BJ (cell line): ENCODE measurements around the gene SMARCC1. TPM values are rescaled to one million over a fixed set of nuclear protein-coding genes. Genes with fewer than 3 reads are reported as not detected.
"Not testable (repeated sequence)": the region's sequence is repeated elsewhere in the genome, so short reads cannot be mapped to it uniquely, and the experiment has no call there.

Experiments
- CTCF ChIA-PET: fragments of 350-600 bp; formaldehyde crosslinking; extraction: SDS; loops from one replicate; lab custom pipeline; 2021; ENCODE audit warnings: antibody characterized with exemption, inconsistent platforms; lab: Yijun Ruan, JAX
- POLR2A ChIA-PET: fragments of 300-600 bp; sonication (Branson Sonifier 250); formaldehyde crosslinking; extraction: SDS; loops from one replicate; lab custom pipeline; 2021; ENCODE audit warnings: antibody characterized with exemption; lab: Charles Lee
- DNase-seq: peaks from one replicate; pipeline ENCODE4 v3.0.0-alpha.2; 2011; ENCODE audit warnings: low read depth
- H3K27me3 ChIP-seq: 2 replicates; pipeline ENCODE4 v1.6.0; 2011; ENCODE audit warnings: low read length; ENCODE audit not compliant: control insufficient read depth, insufficient read depth
- H3K36me3 ChIP-seq: 2 replicates; pipeline ENCODE4 v1.5.1; 2011; ENCODE audit warnings: low read length; ENCODE audit not compliant: control insufficient read depth, insufficient read depth
- H3K4me3 ChIP-seq: 2 replicates; pipeline ENCODE4 v1.5.1; 2011; ENCODE audit warnings: low read depth, mild to moderate bottlenecking, control low read depth, low read length
- CTCF ChIP-seq: IDR thresholded peaks from 2 replicates; pipeline ENCODE4 v1.5.1; 2011; ENCODE audit warnings: low read depth, mild to moderate bottlenecking, control low read depth, inconsistent platforms, low read length, moderate library complexity; ENCODE audit not compliant: insufficient read depth
- polyA minus RNA-seq: library from RNA; depleted of rRNA, polyadenylated mRNA; stranded (reverse); fragments of >200 nt; gene quantifications from 2 replicates; pipeline ENCODE4 v1.2.3, GENCODE V29; 2011; rRNA and poly(A)+ RNA removed
- polyA plus RNA-seq: library from polyadenylated mRNA; depleted of rRNA; stranded (reverse); fragments of >200 nt; gene quantifications from 2 replicates; pipeline ENCODE4 v1.2.3, GENCODE V29; 2011; rRNA removed

Gene SMARCC1
- 14.8 and 25.8 TPM in 2 replicates for polyA plus RNA-seq
- polyA minus RNA-seq: 53.1 and 61.0 TPM in 2 replicates

- DNase-seq: peak; percentile 82
- POLR2A ChIA-PET: interaction anchor here (0.6 kb wide), 1 partner anchor 52 kb away, joined by 3 read pairs; no protein-coding TSS in a partner anchor
- TF ChIP-seq CTCF: 0 out of 2 replicates have a peak, but pooled peaks have one; percentile 3
- H3K4me3 ChIP-seq: peak within 1 kb of the TSS; percentile 83
- CTCF ChIA-PET: interaction anchor here (2.9 kb wide), 1 partner anchor 260 kb away, joined by 10 read pairs; no protein-coding TSS in a partner anchor
- H3K36me3 ChIP-seq: no peaks in the 10 kb centered on the region
- H3K27me3 ChIP-seq: no peaks in the 10 kb centered on the region
Observed at GRCh38 chr3:47781685-47782445, at the start of gene SMARCC1. Gene SMARCC1, minus strand, starts transcription at chr3:47781893. Its CDS starts 96 bp downstream, at chr3:47781797.

- H3K27me3 ChIP-seq, H3K4me3 ChIP-seq, DNase-seq, POLR2A ChIA-PET: not testable (repeated sequence)
- peaks cover 18% of the 10 kb centered on the region for H3K36me3 ChIP-seq
- CTCF ChIA-PET: interaction anchor here (0.6 kb wide), 1 partner anchor 35 kb away, joined by 3 read pairs; no protein-coding TSS in a partner anchor
Observed at GRCh38 chr3:47829482-47829881, 47.8 kb upstream of the SMARCC1 start.

DNA sequence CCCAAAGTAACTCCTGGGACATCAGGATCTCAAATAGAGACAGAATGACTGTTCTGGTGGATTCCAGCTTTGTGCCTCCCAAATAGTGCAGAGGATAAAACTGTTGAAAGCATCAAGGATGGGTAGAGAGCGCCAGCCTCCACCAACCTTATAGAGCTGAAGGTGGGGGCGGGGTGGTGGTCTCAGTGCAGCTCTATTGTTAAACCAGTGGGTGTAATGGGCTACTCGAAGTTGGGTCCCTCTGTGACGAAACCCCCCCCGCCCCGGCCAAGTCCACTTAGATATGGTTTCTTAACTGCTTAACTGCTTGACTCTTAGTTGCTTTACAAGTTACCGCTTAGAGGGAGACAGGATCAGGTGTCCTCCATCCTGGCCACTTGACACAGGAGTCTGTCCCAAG lies 43.9 kb upstream of the SMARCC1 start:
- H3K4me3 ChIP-seq: peak overlapping the region; percentile 94
- H3K27me3 ChIP-seq: no peaks in the 10 kb centered on the region
- H3K36me3 ChIP-seq: peaks cover 11% of the 10 kb centered on the region
- CTCF ChIA-PET: interaction anchor here (0.6 to 4.4 kb wide), 21 partner anchors 8 to 332 kb away, joined by 3 to 44 read pairs (median 5); partner anchors contain the start of gene DHX30
- no peak for TF ChIP-seq CTCF
- POLR2A ChIA-PET: interaction anchor here (0.6 kb wide), 2 partner anchors 13 to 161 kb away, joined by 3 to 8 read pairs; no protein-coding TSS in a partner anchor
- no peak for DNase-seq

DNA sequence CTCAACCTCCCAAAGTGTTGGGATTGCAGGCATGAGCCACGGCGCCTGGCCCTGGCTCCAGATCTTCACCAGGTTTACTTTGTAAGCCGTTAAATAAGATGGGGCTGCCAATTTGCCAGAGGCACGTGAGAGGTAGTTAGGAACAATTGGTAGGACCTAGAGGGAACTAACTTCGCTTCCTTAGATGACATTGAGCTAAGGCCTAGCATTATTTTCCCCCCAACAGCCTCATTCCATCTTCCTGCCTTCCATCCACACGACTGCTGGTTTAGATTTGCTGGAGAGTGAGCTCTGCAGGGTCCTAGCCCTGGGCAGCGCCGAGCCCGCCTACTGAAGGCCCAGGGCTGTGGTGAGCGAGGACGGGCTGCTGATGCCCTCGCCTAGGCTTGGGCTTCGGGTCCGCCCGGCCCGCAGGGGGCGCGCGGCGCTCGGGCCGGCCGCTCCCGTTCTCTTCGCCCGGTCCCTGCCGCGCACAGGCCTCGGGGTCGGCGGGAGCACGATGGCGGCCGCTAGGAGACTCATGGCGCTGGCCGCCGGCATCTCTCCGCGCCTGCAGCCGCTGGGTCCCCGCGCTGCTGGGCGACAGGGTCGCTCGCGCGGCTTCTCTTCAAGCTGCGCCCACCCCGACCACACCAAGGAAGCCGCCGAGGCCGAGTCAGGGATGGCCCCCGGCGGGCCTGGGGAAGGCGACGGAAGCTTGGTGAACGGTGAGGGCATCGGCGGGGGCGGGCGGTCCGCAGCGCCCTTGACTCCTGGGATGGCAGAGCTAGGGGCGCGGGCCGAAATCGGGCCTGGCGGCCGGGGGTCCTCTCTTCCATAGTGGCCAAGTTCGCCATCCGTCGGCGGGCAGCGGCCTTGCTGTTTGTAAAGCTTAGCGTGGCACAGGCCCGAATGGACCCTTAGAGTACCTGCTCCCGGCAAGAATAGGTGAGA lies 43.1 kb upstream of the SMARCC1 start:
- DNase-seq: peak; percentile 41
- Histone ChIP-seq H3K4me3 (peak overlapping the region; percentile 94), H3K36me3 (peaks cover 8% of the 10 kb centered on the region), H3K27me3 (no peaks in the 10 kb centered on the region)
- peak; percentile 53 for TF ChIP-seq CTCF
- ChIA-PET POLR2A (interaction anchor here (0.6 kb wide), 3 partner anchors 14 to 162 kb away, joined by 3 to 9 read pairs (median 8); no protein-coding TSS in a partner anchor), CTCF (interaction anchor here (0.6 to 4.4 kb wide), 23 partner anchors 9 to 333 kb away, joined by 3 to 44 read pairs (median 5); partner anchors contain the start of gene DHX30)

GRCh38 chr3:47817609-47818008 lies 35.9 kb upstream of the SMARCC1 start:
- Histone ChIP-seq H3K36me3 (peaks cover 6% of the 10 kb centered on the region), H3K4me3 (no peak overlapping the region), H3K27me3 (no peaks in the 10 kb centered on the region)
- POLR2A ChIA-PET: no interaction called here
- DNase-seq: no peak
- CTCF ChIA-PET: interaction anchor here (1.4 to 5.1 kb wide), 2 partner anchors 8 to 14 kb away, joined by 5 to 38 read pairs; no protein-coding TSS in a partner anchor
- no peak for TF ChIP-seq CTCF
